Activated CD8-positive, alpha-beta memory T cell treated with anti-CD3 and anti-CD28 coated beads for 1 hour (primary cell): Measurements from ENCODE around the gene WDR93.

ENCODE experiments used
- DNase-seq, 2 donors: peaks; one replicate each; pipeline ENCODE4 v3.0.0-alpha.2; 2020; ENCODE audit warnings: low read depth in 1 of 2; ENCODE audit errors: extremely low read depth in 1 of 2

The WDR93 gene

GRCh38 chr15:89690276-89691218 is at the start of gene WDR93, which contains the start of gene PEX11A:
Gene WDR93, plus strand, starts transcription at chr15:89690811. Its CDS starts 10,936 bp downstream, at chr15:89701747.
Gene PEX11A, minus strand, starts transcription at chr15:89690754. Its CDS starts 122 bp downstream, at chr15:89690632.
- DNase-seq = peak; percentile 21 to 58

- no peak for DNase-seq
These were observed 49.6 kb upstream of the WDR93 start for GRCh38 chr15:89641053-89641452.

- DNase-seq = no peak
These were observed 48.5 kb upstream of the WDR93 start for GRCh38 chr15:89642106-89642505.

- no peak for DNase-seq
These were observed 44.9 kb upstream of the WDR93 start for GRCh38 chr15:89645680-89646079.

GRCh38 chr15:89646416-89647141 is 44.0 kb upstream of the WDR93 start:
- no peak for DNase-seq

GRCh38 chr15:89647191-89647851 is 43.3 kb upstream of the WDR93 start:
- peak; percentile 17 to 42 for DNase-seq

GRCh38 chr15:89648106-89649012 is 42.3 kb upstream of the WDR93 start:
- DNase-seq = no peak

GRCh38 chr15:89649013-89649625 is 41.5 kb upstream of the WDR93 start:
- no peak for DNase-seq

- DNase-seq = no peak
These were observed 40.9 kb upstream of the WDR93 start for GRCh38 chr15:89649716-89650115.

- DNase-seq = no peak
These were observed 38.5 kb upstream of the WDR93 start for GRCh38 chr15:89652131-89652530.

- no peak for DNase-seq
These were observed 37.9 kb upstream of the WDR93 start for GRCh38 chr15:89652666-89653065.

- no peak for DNase-seq
These were observed 37.0 kb upstream of the WDR93 start for GRCh38 chr15:89653578-89653977.

- DNase-seq = no peak
These were observed 36.3 kb upstream of the WDR93 start for GRCh38 chr15:89654301-89654761.

GRCh38 chr15:89654847-89655805 is 35.5 kb upstream of the WDR93 start, which contains the start of gene KIF7:
Gene KIF7, minus strand, starts transcription at chr15:89655467. Its CDS starts 2,537 bp downstream, at chr15:89652930.
- no peak for DNase-seq

- no peak for DNase-seq
These were observed 34.3 kb upstream of the WDR93 start for GRCh38 chr15:89656116-89656815.

GRCh38 chr15:89657686-89658200 is 32.9 kb upstream of the WDR93 start:
- DNase-seq = no peak

GRCh38 chr15:89659295-89659694 is 31.3 kb upstream of the WDR93 start:
- DNase-seq = no peak

GRCh38 chr15:89660556-89660955 is 30.1 kb upstream of the WDR93 start:
- DNase-seq = no peak
